Activated effector memory CD4-positive, alpha-beta T cell treated with Interleukin-2 at 50 U/mL for 16 hours (primary cell): ENCODE data around the gene ZNF229.
"Not testable (repeated sequence)": the region's sequence is repeated elsewhere in the genome, so short reads cannot be mapped to it uniquely, and the experiment has no call there.

Experiments used
- DNase-seq: peaks from one replicate; pipeline ENCODE4 v3.0.0-alpha.2; 2020

ZNF229 gene

GRCh38 chr19:44447916-44448674 is at the start of gene ZNF229:
TSS of gene ZNF229 (minus strand) at chr19:44448472. CDS start at chr19:44442847, 5,625 bp downstream.
- peak; percentile 16 for DNase-seq

DNA sequence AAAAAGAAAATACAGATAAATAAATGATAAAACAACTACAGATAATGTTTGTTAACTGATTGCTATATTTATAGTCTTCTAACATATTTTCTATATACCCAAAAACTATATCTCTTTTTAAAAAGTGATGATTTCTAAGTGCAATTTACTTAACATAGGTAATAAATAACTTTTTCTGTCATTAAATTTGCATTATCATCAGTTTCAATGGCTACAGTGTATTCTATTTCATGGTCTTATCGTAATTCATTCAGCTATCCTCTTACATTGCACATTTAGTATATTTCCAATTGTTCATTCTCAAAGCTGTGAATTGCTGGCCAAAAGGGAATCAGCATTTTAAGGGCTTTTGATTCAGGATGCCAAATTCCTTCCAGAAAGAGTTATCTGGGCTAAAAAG is 48.4 kb upstream of the ZNF229 start:
- no peak for DNase-seq

DNA sequence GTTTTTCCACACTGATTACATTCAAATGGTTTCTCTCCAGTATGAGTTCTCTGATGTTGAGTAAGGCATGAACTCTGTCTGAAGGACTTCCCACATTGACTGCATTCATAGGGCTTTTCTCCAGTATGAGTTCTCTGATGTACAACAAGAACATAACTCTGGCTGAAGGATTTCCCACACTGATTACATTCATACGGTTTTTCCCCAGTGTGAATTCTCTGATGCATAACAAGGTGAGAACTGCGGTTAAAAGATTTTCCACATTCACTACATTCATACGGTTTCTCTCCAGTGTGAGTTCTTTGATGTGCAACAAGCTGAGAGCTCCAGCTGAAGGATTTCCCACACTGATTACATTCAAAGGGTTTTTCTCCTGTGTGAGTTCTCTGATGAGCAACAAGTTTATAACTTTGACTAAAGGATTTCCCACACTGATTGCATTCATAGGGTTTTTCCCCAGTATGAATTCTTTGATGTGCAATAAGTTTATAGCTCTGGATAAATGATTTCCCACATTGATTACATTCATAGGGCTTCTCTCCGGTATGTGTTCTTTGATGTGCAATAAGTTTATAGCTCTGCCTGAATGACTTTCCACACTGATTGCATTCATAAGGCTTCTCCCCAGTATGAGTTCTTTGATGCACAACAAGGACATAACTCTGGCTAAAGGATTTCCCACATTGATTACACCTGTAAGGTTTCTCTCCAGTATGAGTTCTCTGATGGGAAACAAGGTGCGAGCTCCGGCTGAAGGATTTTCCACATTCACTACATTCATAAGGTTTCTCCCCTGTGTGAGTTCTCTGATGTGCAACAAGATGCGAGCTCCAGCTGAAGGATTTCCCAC is 28.5 kb upstream of the ZNF229 start:
- DNase-seq = no peak

GRCh38 chr19:44468730-44469129 is 20.5 kb upstream of the ZNF229 start:
- not testable (repeated sequence) for DNase-seq

- DNase-seq = not testable (repeated sequence)
Measured at GRCh38 chr19:44462600-44463286, 14.5 kb upstream of the ZNF229 start.

GRCh38 chr19:44456016-44456415 is 7.7 kb upstream of the ZNF229 start:
- not testable (repeated sequence) for DNase-seq

DNA sequence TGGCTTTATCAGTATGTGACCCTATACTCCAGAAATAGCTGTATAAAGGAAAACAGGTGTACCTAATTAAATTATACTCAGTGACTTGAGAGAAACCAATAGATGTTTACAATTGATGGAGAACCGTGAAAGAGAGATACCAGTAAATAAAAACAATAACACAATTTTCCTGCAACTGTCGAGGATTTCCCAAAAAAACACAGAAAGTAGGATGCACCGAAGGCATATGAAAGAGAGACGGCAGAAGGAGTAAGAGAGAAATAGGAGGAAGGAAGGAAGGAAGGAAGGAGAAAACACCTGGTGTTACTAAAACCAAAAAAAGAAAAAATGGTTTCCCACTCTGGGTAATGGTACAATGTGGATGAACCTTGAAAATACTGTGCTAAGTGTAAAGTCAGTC is 6.8 kb upstream of the ZNF229 start:
- DNase-seq = no peak

- no peak for DNase-seq
Measured at GRCh38 chr19:44452367-44452766, 4.1 kb upstream of the ZNF229 start.

DNA sequence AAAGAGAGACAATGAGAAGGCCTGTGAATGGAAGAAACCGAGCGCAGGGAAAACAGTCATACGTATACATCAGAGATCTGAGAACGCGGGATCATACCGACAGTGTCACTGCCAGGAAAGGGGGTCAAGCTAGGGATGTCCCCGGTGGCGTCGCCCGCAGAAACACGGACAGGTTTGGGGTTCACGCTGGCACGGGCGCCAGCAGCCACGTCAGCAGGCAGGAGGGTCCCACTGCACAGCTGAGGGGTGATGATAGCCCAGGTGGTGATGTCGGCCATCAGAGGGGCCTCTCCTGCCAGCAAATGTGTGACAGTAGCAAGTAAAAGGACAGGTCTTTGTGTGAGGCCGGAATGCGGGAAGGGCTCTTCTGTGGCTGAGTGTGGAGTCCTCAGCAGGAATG is 3.4 kb upstream of the ZNF229 start:
- DNase-seq = no peak

- DNase-seq = no peak
Measured at GRCh38 chr19:44438441-44438840, 9.8 kb downstream of the ZNF229 start.

DNA sequence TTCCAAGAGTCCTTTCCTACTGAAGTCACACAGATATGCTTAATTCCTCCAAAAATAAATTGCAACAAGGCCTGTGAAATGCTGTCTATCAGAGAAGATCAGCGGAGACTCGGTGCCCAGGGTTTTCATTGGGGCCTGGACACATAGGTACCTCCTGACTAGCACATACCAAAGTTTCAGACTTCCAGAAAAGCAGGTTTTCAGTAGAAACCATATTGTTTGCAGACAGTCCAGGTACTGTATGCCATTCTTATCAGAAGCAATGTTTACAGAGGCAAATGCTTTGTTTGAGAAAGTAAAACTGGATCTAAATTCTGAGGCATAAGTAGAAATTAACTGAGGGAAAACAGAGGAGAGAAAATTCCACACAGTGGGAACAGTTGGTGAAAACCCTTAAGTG is 12.8 kb downstream of the ZNF229 start:
- DNase-seq = no peak

GRCh38 chr19:44430956-44431355 is 17.3 kb downstream of the ZNF229 start:
- no peak for DNase-seq

DNA sequence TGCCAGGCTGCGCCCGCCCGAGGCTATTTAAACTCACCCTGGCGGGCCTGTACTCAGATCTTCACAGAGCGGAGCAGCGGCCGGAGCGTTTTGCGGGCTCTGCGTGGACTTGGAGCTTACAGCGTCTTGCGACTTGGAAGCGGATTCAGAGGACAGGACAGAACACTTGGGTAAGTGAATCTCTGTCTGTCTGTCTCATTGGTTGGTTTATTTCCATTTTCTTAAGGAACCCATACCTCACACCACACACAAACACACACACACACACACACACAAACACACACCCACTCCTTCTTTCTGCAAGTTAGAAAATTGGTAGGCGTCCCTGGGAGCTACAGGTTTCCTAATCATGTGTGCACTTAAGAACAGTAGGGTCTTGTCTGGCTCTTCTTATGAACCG is 32.7 kb downstream of the ZNF229 start:
- DNase-seq = not testable (repeated sequence)

- peak; percentile 31 for DNase-seq
Measured at GRCh38 chr19:44401139-44402115, 46.8 kb downstream of the ZNF229 start, which contains the start of gene ZNF285. TSS of gene ZNF285 (minus strand) at chr19:44401608. CDS start at chr19:44397213, 4,395 bp downstream.

GRCh38 chr19:44389268-44389667 is 59.0 kb downstream of the ZNF229 start:
- not testable (repeated sequence) for DNase-seq
